HEK293 (cell line): Measurements from ENCODE around the gene TLE2.
"Not testable (repeated sequence)": the region's sequence is repeated elsewhere in the genome, so short reads cannot be mapped to it uniquely, and the experiment has no call there.

Source experiments
- CTCF ChIA-PET: fragments of 350-600 bp; formaldehyde crosslinking; extraction: SDS; loops from one replicate; lab custom pipeline; 2021; ENCODE audit warnings: antibody characterized with exemption; lab: Yijun Ruan, JAX
- POLR2A ChIA-PET: fragments of 300-600 bp; formaldehyde crosslinking; extraction: SDS; loops from one replicate; lab custom pipeline; 2020; ENCODE audit warnings: antibody characterized with exemption, inconsistent platforms; lab: Yijun Ruan, JAX
- H3K27ac ChIP-seq: fragments of 200-500 bp; sonication (Bioruptor generic); 2 replicates; pipeline ENCODE4 v1.5.1; 2014; ENCODE audit warnings: low read depth, low read length, control low read depth, inconsistent platforms; ENCODE audit errors: extremely low read depth
- H3K36me3 ChIP-seq, 2 experiments: fragments of 200-500 bp in 1 of 2; sonication (Bioruptor generic) in 1 of 2; 1 replicate in 1 of 2; 2 replicates in 1 of 2; pipeline ENCODE4 v1.5.1; 2014 to 2017; ENCODE audit warnings: inconsistent platforms in 2 of 2, low read length in 2 of 2; ENCODE audit not compliant: control insufficient read depth in 2 of 2, insufficient read depth in 1 of 2
- H3K4me1 ChIP-seq: fragments of 200-500 bp; sonication (Bioruptor generic); 2 replicates; pipeline ENCODE4 v1.5.1; 2014; ENCODE audit warnings: mild to moderate bottlenecking, low read length, inconsistent platforms; ENCODE audit not compliant: control insufficient read depth, insufficient read depth
- H3K4me3 ChIP-seq: 2 replicates; pipeline ENCODE4 v1.5.1; 2011; ENCODE audit warnings: low read depth, mild to moderate bottlenecking, control low read depth, low read length, moderate library complexity
- H3K9me3 ChIP-seq: fragments of 200-500 bp; sonication (Bioruptor generic); 2 replicates; pipeline ENCODE4 v1.5.1; 2014; ENCODE audit warnings: low read depth, low read length, inconsistent platforms; ENCODE audit not compliant: control insufficient read depth, insufficient read depth
- EGR2 ChIP-seq: fragments of 450-650 bp; formaldehyde crosslinking; IDR thresholded peaks from 2 replicates; pipeline ENCODE4 v1.5.1; 2016; ENCODE audit warnings: low read depth, missing biosample characterization, missing genetic modification characterization
- IKZF3 ChIP-seq: fragments of 450-650 bp; IDR thresholded peaks from 2 replicates; pipeline ENCODE4 v1.5.0; 2018; ENCODE audit warnings: missing biosample characterization, mild to moderate bottlenecking, missing genetic modification characterization, moderate library complexity
- SCRT2 ChIP-seq: fragments of 450-650 bp; formaldehyde crosslinking; IDR thresholded peaks from 2 replicates; pipeline ENCODE4 v1.5.1; 2016; ENCODE audit warnings: missing biosample characterization, missing genetic modification characterization
- SP3 ChIP-seq: fragments of 450-650 bp; formaldehyde crosslinking; IDR thresholded peaks from 2 replicates; pipeline ENCODE4 v1.5.1; 2016; ENCODE audit warnings: missing biosample characterization, missing genetic modification characterization
- ZBTB17 ChIP-seq: fragments of 450-650 bp; formaldehyde crosslinking; IDR thresholded peaks from 2 replicates; pipeline ENCODE4 v1.5.1; 2016; ENCODE audit warnings: missing biosample characterization, missing genetic modification characterization
- ZEB2 ChIP-seq: fragments of 450-650 bp; formaldehyde crosslinking; IDR thresholded peaks from 2 replicates; pipeline ENCODE4 v1.5.1; 2016; ENCODE audit warnings: missing biosample characterization, missing genetic modification characterization
- ZFHX2 ChIP-seq: fragments of 450-650 bp; formaldehyde crosslinking; conservative IDR thresholded peaks from 2 replicates; pipeline ENCODE4 v1.5.1; 2016; ENCODE audit warnings: missing biosample characterization, missing genetic modification characterization
- ZNF121 ChIP-seq: fragments of 450-650 bp; formaldehyde crosslinking; IDR thresholded peaks from 2 replicates; pipeline ENCODE4 v1.5.1; 2016; ENCODE audit warnings: missing biosample characterization, missing genetic modification characterization
- ZNF146 ChIP-seq: fragments of 450-650 bp; formaldehyde crosslinking; IDR thresholded peaks from 2 replicates; pipeline ENCODE4 v1.5.1; 2016; ENCODE audit warnings: missing biosample characterization, missing genetic modification characterization
- ZNF16 ChIP-seq: fragments of 450-650 bp; formaldehyde crosslinking; IDR thresholded peaks from 2 replicates; pipeline ENCODE4 v1.5.1; 2016; ENCODE audit warnings: low read depth, missing biosample characterization, missing genetic modification characterization
- ZNF214 ChIP-seq: fragments of 450-650 bp; formaldehyde crosslinking; IDR thresholded peaks from 2 replicates; pipeline ENCODE4 v1.5.1; 2017; ENCODE audit warnings: missing biosample characterization, mild to moderate bottlenecking, missing genetic modification characterization, borderline replicate concordance
- TF ChIP-seq, protein P1 (sequence below): fragments of 450-650 bp; formaldehyde crosslinking; IDR thresholded peaks from 2 replicates; pipeline ENCODE4 v1.5.1; 2016; ENCODE audit warnings: missing biosample characterization, missing genetic modification characterization
- TF ChIP-seq, protein P2 (sequence below): fragments of 450-650 bp; formaldehyde crosslinking; IDR thresholded peaks from 2 replicates; pipeline ENCODE4 v1.5.1; 2016; ENCODE audit warnings: missing biosample characterization, missing genetic modification characterization
- TF ChIP-seq, protein P3 (sequence below): fragments of 450-650 bp; formaldehyde crosslinking; IDR thresholded peaks from 2 replicates; pipeline ENCODE4 v1.5.1; 2016; ENCODE audit warnings: missing biosample characterization, missing genetic modification characterization
- TF ChIP-seq, protein P4 (sequence below): fragments of 450-650 bp; formaldehyde crosslinking; IDR thresholded peaks from 2 replicates; pipeline ENCODE4 v1.5.1; 2016; ENCODE audit warnings: missing biosample characterization, missing genetic modification characterization

Gene TLE2

DNA sequence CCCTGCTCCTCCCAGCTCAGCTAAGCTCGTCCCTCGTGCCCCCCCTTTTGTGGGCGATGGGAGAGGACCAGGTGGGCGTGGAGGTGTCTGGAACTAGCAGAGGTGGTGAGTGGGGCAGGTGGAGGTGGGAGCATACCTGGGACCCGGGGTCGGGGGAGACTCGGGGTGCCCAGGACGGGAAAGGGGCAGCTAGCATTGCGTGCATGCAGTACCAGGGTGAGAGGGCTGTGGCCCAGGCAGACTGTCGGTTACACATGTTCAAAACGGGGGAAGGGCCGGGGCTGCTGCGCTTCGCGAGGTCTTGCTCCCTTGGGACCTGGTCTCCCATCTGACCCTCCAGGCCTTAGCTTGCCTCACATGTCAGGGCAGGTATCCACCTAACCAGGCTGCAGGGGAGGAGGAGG is 24.1 kb upstream of the TLE2 start:
- H3K27ac ChIP-seq = no peak overlapping the region
- peaks cover 0 to 43% of the 10 kb centered on the region in 2 experiments; a peak in 2 of 3 replicates for H3K36me3 ChIP-seq
- ChIA-PET CTCF (interaction anchor here (0.7 to 1.6 kb wide), 5 partner anchors 22 to 103 kb away, joined by 3 to 4 read pairs (median 3); no protein-coding TSS in a partner anchor), POLR2A (interaction anchor here (0.5 to 4.4 kb wide), 5 partner anchors 17 to 1627 kb away, joined by 3 to 36 read pairs (median 3); no protein-coding TSS in a partner anchor)
- H3K4me3 ChIP-seq = no peak overlapping the region
- TF ChIP-seq ZEB2 (tag by site-specific recombination) (peak; percentile 70), ZFHX2 (peak; percentile 70), EGR2 (peak; percentile 81)
- TF ChIP-seq, protein P1, sequence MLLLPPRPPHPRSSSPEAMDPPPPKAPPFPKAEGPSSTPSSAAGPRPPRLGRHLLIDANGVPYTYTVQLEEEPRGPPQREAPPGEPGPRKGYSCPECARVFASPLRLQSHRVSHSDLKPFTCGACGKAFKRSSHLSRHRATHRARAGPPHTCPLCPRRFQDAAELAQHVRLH (tag by site-specific recombination) = no peak
- TF ChIP-seq, protein P2, sequence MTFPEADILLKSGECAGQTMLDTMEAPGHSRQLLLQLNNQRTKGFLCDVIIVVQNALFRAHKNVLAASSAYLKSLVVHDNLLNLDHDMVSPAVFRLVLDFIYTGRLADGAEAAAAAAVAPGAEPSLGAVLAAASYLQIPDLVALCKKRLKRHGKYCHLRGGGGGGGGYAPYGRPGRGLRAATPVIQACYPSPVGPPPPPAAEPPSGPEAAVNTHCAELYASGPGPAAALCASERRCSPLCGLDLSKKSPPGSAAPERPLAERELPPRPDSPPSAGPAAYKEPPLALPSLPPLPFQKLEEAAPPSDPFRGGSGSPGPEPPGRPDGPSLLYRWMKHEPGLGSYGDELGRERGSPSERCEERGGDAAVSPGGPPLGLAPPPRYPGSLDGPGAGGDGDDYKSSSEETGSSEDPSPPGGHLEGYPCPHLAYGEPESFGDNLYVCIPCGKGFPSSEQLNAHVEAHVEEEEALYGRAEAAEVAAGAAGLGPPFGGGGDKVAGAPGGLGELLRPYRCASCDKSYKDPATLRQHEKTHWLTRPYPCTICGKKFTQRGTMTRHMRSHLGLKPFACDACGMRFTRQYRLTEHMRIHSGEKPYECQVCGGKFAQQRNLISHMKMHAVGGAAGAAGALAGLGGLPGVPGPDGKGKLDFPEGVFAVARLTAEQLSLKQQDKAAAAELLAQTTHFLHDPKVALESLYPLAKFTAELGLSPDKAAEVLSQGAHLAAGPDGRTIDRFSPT (tag by site-specific recombination) = peak; percentile 24; the same call in 1 of the 2 replicates
- peaks cover 20% of the 10 kb centered on the region for H3K4me1 ChIP-seq
- H3K9me3 ChIP-seq = no peaks in the 10 kb centered on the region

DNA sequence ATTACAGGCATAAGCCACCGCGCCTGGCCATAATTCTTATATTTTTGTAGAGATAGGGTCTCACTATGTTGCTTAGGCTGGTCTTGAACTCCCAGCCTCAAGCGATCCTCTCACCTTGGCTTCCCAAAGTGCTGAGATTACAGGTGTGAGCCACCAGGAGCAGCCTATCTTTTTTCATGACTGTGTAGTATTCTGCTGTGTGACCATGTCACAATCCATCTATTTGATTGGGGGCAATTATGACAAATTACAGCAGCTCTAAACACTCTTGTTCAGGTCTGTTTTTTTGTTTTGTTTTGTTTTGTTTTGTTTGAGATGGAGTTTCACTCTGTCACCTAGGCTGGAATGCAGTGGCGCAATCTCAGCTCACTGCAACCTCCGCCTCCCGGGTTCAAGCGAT is 20.9 kb upstream of the TLE2 start:
- CTCF ChIA-PET = not testable (repeated sequence)
- POLR2A ChIA-PET = interaction anchor here (0.8 kb wide), 1 partner anchor 14 kb away, joined by 3 read pairs; no protein-coding TSS in a partner anchor

DNA sequence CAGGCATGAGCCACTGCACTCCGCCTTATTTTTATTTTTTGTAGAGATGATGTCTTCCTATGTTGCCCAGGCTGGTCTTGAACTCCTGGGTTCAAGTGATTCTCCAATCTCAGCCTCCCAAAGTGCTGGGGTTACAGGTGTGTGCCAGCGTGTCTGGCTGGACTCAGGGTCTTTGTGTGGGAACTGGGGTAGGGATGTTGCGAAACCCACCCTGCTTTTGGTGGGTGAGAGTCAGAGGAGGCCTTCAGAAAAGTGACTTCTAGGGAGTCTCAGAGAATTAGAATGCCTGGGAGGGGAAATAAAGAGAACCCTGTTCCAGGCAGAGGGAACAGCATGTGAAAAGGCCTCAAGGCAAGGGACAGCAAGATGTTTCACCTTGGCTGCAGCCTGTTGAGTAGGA is 20.0 kb upstream of the TLE2 start:
- no peaks in the 10 kb centered on the region for H3K9me3 ChIP-seq
- H3K4me1 ChIP-seq = peaks cover 13% of the 10 kb centered on the region
- TF ChIP-seq SCRT2 (tag by site-specific recombination) = peak; percentile 13; the same call in 1 of the 2 replicates
- no peak for TF ChIP-seq ZNF16 (tag by site-specific recombination)
- POLR2A ChIA-PET = no interaction called here
- H3K36me3 ChIP-seq = peaks cover 0 to 9% of the 10 kb centered on the region in 2 experiments; a peak in 1 of 3 replicates
- CTCF ChIA-PET = no interaction called here
- no peak overlapping the region for H3K27ac ChIP-seq
- H3K4me3 ChIP-seq = no peak overlapping the region

More for the DNA sequence above, 20.9 kb upstream of the TLE2 start:
- not testable (repeated sequence) for H3K27ac ChIP-seq, H3K4me3 ChIP-seq, H3K9me3 ChIP-seq
- Histone ChIP-seq H3K4me1 (peaks cover 13% of the 10 kb centered on the region), H3K36me3 (peaks cover 0 to 18% of the 10 kb centered on the region in 2 experiments; a peak in 1 of 3 replicates)
- TF ChIP-seq ZNF146 (tag by site-specific recombination) = peak; percentile 96
- TF ChIP-seq, protein P1 (tag by site-specific recombination) = peak; percentile 45; the same call in 1 of the 2 replicates

DNA sequence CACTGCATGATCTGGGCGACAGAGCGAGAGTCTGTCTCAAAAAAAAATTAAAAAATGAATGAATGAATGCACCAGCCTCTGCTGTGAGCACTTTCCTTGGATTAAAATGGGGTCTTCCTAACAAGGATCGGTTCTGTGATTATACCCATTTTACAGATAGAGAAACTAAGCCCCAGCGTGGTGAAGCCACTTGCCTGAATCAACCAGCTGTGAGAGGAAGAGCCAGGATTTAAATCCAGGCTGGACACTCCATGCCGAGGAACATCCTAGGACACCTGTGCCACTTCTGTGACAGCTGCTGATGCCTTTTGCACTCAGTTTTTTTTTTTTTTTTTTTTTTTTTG is 19.1 kb upstream of the TLE2 start:
- TF ChIP-seq IKZF3 (tag by site-specific recombination) = no peak
- no peak for TF ChIP-seq SP3 (tag by site-specific recombination)
- TF ChIP-seq ZNF121 = 0 out of 2 replicates have a peak, but pooled peaks have one; percentile 6
- TF ChIP-seq, protein P3, sequence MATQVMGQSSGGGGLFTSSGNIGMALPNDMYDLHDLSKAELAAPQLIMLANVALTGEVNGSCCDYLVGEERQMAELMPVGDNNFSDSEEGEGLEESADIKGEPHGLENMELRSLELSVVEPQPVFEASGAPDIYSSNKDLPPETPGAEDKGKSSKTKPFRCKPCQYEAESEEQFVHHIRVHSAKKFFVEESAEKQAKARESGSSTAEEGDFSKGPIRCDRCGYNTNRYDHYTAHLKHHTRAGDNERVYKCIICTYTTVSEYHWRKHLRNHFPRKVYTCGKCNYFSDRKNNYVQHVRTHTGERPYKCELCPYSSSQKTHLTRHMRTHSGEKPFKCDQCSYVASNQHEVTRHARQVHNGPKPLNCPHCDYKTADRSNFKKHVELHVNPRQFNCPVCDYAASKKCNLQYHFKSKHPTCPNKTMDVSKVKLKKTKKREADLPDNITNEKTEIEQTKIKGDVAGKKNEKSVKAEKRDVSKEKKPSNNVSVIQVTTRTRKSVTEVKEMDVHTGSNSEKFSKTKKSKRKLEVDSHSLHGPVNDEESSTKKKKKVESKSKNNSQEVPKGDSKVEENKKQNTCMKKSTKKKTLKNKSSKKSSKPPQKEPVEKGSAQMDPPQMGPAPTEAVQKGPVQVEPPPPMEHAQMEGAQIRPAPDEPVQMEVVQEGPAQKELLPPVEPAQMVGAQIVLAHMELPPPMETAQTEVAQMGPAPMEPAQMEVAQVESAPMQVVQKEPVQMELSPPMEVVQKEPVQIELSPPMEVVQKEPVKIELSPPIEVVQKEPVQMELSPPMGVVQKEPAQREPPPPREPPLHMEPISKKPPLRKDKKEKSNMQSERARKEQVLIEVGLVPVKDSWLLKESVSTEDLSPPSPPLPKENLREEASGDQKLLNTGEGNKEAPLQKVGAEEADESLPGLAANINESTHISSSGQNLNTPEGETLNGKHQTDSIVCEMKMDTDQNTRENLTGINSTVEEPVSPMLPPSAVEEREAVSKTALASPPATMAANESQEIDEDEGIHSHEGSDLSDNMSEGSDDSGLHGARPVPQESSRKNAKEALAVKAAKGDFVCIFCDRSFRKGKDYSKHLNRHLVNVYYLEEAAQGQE (tag by site-specific recombination) = no peak
- TF ChIP-seq, protein P4, sequence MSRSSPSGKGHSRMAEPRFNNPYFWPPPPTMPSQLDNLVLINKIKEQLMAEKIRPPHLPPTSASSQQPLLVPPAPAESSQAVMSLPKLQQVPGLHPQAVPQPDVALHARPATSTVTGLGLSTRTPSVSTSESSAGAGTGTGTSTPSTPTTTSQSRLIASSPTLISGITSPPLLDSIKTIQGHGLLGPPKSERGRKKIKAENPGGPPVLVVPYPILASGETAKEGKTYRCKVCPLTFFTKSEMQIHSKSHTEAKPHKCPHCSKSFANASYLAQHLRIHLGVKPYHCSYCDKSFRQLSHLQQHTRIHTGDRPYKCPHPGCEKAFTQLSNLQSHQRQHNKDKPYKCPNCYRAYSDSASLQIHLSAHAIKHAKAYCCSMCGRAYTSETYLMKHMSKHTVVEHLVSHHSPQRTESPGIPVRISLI = 0 out of 2 replicates have a peak, but pooled peaks have one; percentile 40
- TF ChIP-seq ZBTB17 = no peak
- TF ChIP-seq ZNF214 (tag by site-specific recombination) = no peak
- H3K9me3 ChIP-seq = no peaks in the 10 kb centered on the region
- peaks cover 13% of the 10 kb centered on the region for H3K4me1 ChIP-seq
- no peak overlapping the region for H3K4me3 ChIP-seq
- POLR2A ChIA-PET = interaction anchor here (3.4 kb wide), 1 partner anchor 13 kb away, joined by 37 read pairs; no protein-coding TSS in a partner anchor
- H3K27ac ChIP-seq = 0 out of 2 replicates have a peak overlapping the region, but pooled peaks have one; percentile 69
- CTCF ChIA-PET = interaction anchor here (0.6 kb wide), 1 partner anchor 75 kb away, joined by 4 read pairs; no protein-coding TSS in a partner anchor
- H3K36me3 ChIP-seq = peaks cover 0 to 2% of the 10 kb centered on the region in 2 experiments; a peak in 1 of 3 replicates
